GM23338 (cell line): Measurements from ENCODE around the gene ADGRL3. TPM values are rescaled to one million over a fixed set of nuclear protein-coding genes. Genes with fewer than 3 reads are reported as not detected.

Source experiments
- ATAC-seq: fragments of 200-7000 bp; cut with Tn5 transposase; 3 replicates; pipeline ENCODE4 v1.9.1; 2020
- DNase-seq: peaks from one replicate; pipeline ENCODE4 v3.0.0-alpha.2; 2015; ENCODE audit warnings: low spot score
- H2AFZ ChIP-seq: fragments of 200-600 bp; sonication (generic); 2 replicates; pipeline ENCODE4 v1.8.0; 2016; ENCODE audit warnings: antibody characterized with exemption, mild to moderate bottlenecking, moderate library complexity
- H3F3A ChIP-seq: fragments of 200-600 bp; sonication (generic); replicated peaks from 2 replicates; pipeline ENCODE4 v1.8.0; 2017; ENCODE audit warnings: antibody characterized with exemption, mixed run types, low read depth
- H3K27ac ChIP-seq: fragments of 200-600 bp; sonication (generic); 2 replicates; pipeline ENCODE4 v1.6.1; 2016; ENCODE audit warnings: low read depth
- H3K27me3 ChIP-seq: fragments of 200-600 bp; sonication (generic); 2 replicates; pipeline ENCODE4 v1.8.0; 2016; ENCODE audit warnings: mild to moderate bottlenecking, mixed run types, moderate library complexity; ENCODE audit not compliant: insufficient read depth
- H3K36me3 ChIP-seq: fragments of 200-600 bp; sonication (generic); 2 replicates; pipeline ENCODE4 v1.8.0; 2016; ENCODE audit warnings: mild to moderate bottlenecking; ENCODE audit not compliant: insufficient read depth
- H3K4me1 ChIP-seq: fragments of 200-600 bp; sonication (generic); 2 replicates; pipeline ENCODE4 v1.8.0; 2016; ENCODE audit warnings: mild to moderate bottlenecking, moderate library complexity; ENCODE audit not compliant: insufficient read depth
- H3K4me2 ChIP-seq: fragments of 200-600 bp; sonication (generic); 2 replicates; pipeline ENCODE4 v1.7.1; 2017; ENCODE audit warnings: mixed run types
- H3K4me3 ChIP-seq: fragments of 200-600 bp; sonication (generic); 2 replicates; pipeline ENCODE4 v1.6.1; 2016; ENCODE audit warnings: mixed run types
- H3K79me2 ChIP-seq: fragments of 200-600 bp; sonication (generic); replicated peaks from 2 replicates; pipeline ENCODE4 v1.8.0; 2017; ENCODE audit warnings: mild to moderate bottlenecking; ENCODE audit not compliant: insufficient read depth
- H3K9me2 ChIP-seq: fragments of 200-600 bp; sonication (generic); 2 replicates; pipeline ENCODE4 v1.8.0; 2017; ENCODE audit not compliant: insufficient read depth
- H4K20me1 ChIP-seq: fragments of 200-600 bp; sonication (generic); replicated peaks from 2 replicates; pipeline ENCODE4 v1.8.0; 2017; ENCODE audit warnings: mild to moderate bottlenecking; ENCODE audit not compliant: insufficient read depth
- H3K27ac Mint-ChIP-seq: 2 replicates; pipeline ENCODE4 v1.8.0; 2020; ENCODE audit warnings: inconsistent platforms, mild to moderate bottlenecking, moderate library complexity, mixed read lengths
- H3K27me3 Mint-ChIP-seq: 3 replicates; pipeline ENCODE4 v1.8.0; 2022; ENCODE audit warnings: low read depth, mild to moderate bottlenecking, moderate library complexity, mixed read lengths, inconsistent platforms; ENCODE audit not compliant: insufficient read depth, poor library complexity
- H3K36me3 Mint-ChIP-seq: 3 replicates; pipeline ENCODE4 v1.8.0; 2021; ENCODE audit warnings: low read depth, mild to moderate bottlenecking, inconsistent platforms, moderate library complexity, mixed read lengths
- H3K4me1 Mint-ChIP-seq: 3 replicates; pipeline ENCODE4 v1.8.0; 2020; ENCODE audit warnings: mild to moderate bottlenecking, inconsistent platforms, mixed read lengths
- H3K4me3 Mint-ChIP-seq: 3 replicates; pipeline ENCODE4 v1.8.0; 2021; ENCODE audit warnings: moderate library complexity, mild to moderate bottlenecking, inconsistent platforms, mixed read lengths
- H3K9me3 Mint-ChIP-seq: 3 replicates; pipeline ENCODE4 v1.8.0; 2020; ENCODE audit warnings: moderate library complexity, mild to moderate bottlenecking, inconsistent platforms, mixed read lengths
- EZH2 ChIP-seq: fragments of 200-600 bp; sonication (generic); IDR thresholded peaks from one replicate; pipeline ENCODE4 v1.8.0; 2017; ENCODE audit warnings: antibody characterized with exemption, mild to moderate bottlenecking, low read depth; ENCODE audit not compliant: unreplicated experiment
- JUNB ChIP-seq: IDR thresholded peaks from one replicate; pipeline ENCODE4 v1.6.1; 2016; ENCODE audit warnings: antibody characterized with exemption; ENCODE audit not compliant: unreplicated experiment
- STAT1 ChIP-seq: IDR thresholded peaks from one replicate; pipeline ENCODE4 v1.6.1; 2016; ENCODE audit warnings: antibody characterized with exemption; ENCODE audit not compliant: unreplicated experiment
- ZNF114 ChIP-seq: fragments of 250-450 bp; sonication (Bioruptor Pico); IDR thresholded peaks from 2 replicates; pipeline ENCODE4 v1.5.0; 2020; ENCODE audit warnings: mild to moderate bottlenecking, moderate library complexity
- ZNF331 ChIP-seq: fragments of 250-450 bp; sonication (Bioruptor Pico); IDR thresholded peaks from 2 replicates; pipeline ENCODE4 v1.5.0; 2020; ENCODE audit warnings: low read depth, mild to moderate bottlenecking, moderate library complexity
- polyA plus RNA-seq: library from polyadenylated mRNA; unstranded; fragments of >200 nt; fragmentation: Nextera tagmentation; extraction: Ambion mirVana; gene quantifications from 2 replicates; pipeline ENCODE4 v1.2.1, GENCODE V29; 2016
- total RNA-seq: library from RNA; depleted of rRNA; stranded (reverse); fragments of >200 nt; shearing (Covaris generic); gene quantifications from 2 replicates; pipeline ENCODE4 v1.2.3, GENCODE V29; 2014
- TF ChIP-seq, protein P1 (sequence below), 2 experiments: fragments of 200-600 bp in 1 of 2; sonication (generic) in 1 of 2; conservative IDR thresholded peaks; 2 replicates each; pipeline versions ENCODE4 v1.5.1 to v1.6.1; 2016 to 2017; ENCODE audit warnings: antibody characterized with exemption in 2 of 2, low read depth in 2 of 2, mild to moderate bottlenecking in 2 of 2, moderate library complexity in 1 of 2
- TF ChIP-seq, protein P2 (sequence below): IDR thresholded peaks from 2 replicates; pipeline ENCODE4 v1.6.1; 2016; ENCODE audit warnings: antibody characterized with exemption
- TF ChIP-seq, protein P3 (sequence below): IDR thresholded peaks from one replicate; pipeline ENCODE4 v1.6.1; 2018; ENCODE audit warnings: antibody characterized with exemption; ENCODE audit not compliant: unreplicated experiment
- TF ChIP-seq, protein P4 (sequence below): fragments of 250-450 bp; sonication (Bioruptor Pico); IDR thresholded peaks from 2 replicates; pipeline ENCODE4 v1.5.0; 2020; ENCODE audit warnings: mild to moderate bottlenecking, moderate library complexity

ADGRL3 gene
- total and polyA plus RNA-seq, 2 experiments from 2014 or later, result 9.7 to 16.5 TPM

DNA sequence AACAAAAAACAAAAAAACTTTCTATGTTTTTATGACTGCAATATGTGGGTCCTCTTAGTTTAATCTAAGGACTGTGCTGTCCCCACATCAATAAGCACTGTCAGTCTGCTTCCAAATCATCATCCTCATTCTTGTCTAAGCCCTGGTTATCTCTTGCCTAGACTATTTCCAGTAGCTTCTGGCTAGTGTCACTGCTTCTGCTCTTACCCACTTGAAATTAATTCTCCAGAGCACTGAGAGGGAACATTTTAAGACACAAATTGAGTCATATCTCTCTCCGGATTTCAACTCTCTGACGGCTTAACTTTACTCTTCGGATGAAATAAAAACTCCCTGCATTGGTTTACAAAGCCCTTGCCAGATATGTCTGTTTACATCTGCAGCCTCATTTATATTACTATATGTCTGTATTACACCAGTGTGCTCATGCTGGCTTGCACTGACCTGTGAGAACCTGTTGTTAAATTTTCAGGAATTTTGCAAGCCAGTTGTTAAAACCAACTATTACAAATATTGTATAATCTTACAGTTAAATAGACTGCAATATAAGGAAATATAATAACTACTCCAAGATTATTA is 345.9 kb downstream of the ADGRL3 start:
- Histone ChIP-seq H3K4me3 (no peak overlapping the region), H3K27ac (no peak overlapping the region), H3K9me2 (no peaks in the 10 kb centered on the region), H3K4me2 (no peak overlapping the region), H3F3A (no peaks in the 10 kb centered on the region), H2AFZ (no peak overlapping the region), H3K36me3 (no peaks in the 10 kb centered on the region), H3K79me2 (no peaks in the 10 kb centered on the region), H3K4me1 (0 out of 2 replicates have a peak, but pooled peaks cover 2% of the 10 kb centered on the region), H4K20me1 (no peaks in the 10 kb centered on the region), H3K27me3 (no peaks in the 10 kb centered on the region)
- DNase-seq (no peak), ATAC-seq (no peak)
- TF ChIP-seq STAT1, result no peak
- H3K27ac Mint-ChIP-seq, result no peak overlapping the region
- no peak overlapping the region for H3K4me3 Mint-ChIP-seq
- peaks cover 2% of the 10 kb centered on the region for H3K27me3 Mint-ChIP-seq
- H3K4me1 Mint-ChIP-seq, result peaks cover 15% of the 10 kb centered on the region
- H3K36me3 Mint-ChIP-seq, result no peaks in the 10 kb centered on the region
- no peaks in the 10 kb centered on the region; the same call in 2 of the 3 replicates for H3K9me3 Mint-ChIP-seq

DNA sequence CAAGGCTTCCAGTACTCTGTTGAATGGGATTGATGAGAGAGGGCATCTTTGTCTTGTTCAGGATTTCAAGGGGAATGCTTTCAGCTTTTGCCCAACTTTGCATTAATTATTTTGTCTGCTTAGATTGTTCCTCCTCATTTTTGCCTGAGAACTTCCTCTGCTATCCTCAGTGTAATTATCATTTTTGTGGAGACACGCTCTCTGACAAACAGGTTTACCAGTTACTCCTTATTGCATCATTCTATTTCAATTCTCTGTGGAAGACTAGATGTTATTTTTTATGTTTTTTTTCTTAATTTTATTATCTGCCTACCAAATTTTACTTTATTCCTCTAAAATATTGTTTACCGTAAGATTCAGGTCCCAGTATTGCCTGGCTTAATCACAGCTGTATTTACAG is 349.2 kb downstream of the ADGRL3 start:
- Mint-ChIP-seq H3K36me3 (no peaks in the 10 kb centered on the region), H3K27me3 (peaks cover 2% of the 10 kb centered on the region), H3K9me3 (no peaks in the 10 kb centered on the region; the same call in 2 of the 3 replicates), H3K4me3 (no peak overlapping the region), H3K27ac (peak overlapping the region; percentile 93), H3K4me1 (peaks cover 13% of the 10 kb centered on the region; the same call in 2 of the 3 replicates)
- Histone ChIP-seq H4K20me1 (no peaks in the 10 kb centered on the region), H3K27ac (no peak overlapping the region), H3K4me2 (no peak overlapping the region), H3K79me2 (no peaks in the 10 kb centered on the region), H3K4me1 (no peaks in the 10 kb centered on the region), H3K4me3 (no peak overlapping the region), H3K27me3 (no peaks in the 10 kb centered on the region), H3F3A (no peaks in the 10 kb centered on the region), H3K9me2 (no peaks in the 10 kb centered on the region), H3K36me3 (no peaks in the 10 kb centered on the region), H2AFZ (no peak overlapping the region)
- no peak for ATAC-seq
- no peak for DNase-seq
- no peak for TF ChIP-seq ZNF331 (CRISPR knock-in tag)
- TF ChIP-seq, protein P1, sequence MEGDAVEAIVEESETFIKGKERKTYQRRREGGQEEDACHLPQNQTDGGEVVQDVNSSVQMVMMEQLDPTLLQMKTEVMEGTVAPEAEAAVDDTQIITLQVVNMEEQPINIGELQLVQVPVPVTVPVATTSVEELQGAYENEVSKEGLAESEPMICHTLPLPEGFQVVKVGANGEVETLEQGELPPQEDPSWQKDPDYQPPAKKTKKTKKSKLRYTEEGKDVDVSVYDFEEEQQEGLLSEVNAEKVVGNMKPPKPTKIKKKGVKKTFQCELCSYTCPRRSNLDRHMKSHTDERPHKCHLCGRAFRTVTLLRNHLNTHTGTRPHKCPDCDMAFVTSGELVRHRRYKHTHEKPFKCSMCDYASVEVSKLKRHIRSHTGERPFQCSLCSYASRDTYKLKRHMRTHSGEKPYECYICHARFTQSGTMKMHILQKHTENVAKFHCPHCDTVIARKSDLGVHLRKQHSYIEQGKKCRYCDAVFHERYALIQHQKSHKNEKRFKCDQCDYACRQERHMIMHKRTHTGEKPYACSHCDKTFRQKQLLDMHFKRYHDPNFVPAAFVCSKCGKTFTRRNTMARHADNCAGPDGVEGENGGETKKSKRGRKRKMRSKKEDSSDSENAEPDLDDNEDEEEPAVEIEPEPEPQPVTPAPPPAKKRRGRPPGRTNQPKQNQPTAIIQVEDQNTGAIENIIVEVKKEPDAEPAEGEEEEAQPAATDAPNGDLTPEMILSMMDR (conservative IDR thresholded peaks at IDR 0.05; ENCODE audit: low read depth in 2 of 2), result no peak
- TF ChIP-seq JUNB, result no peak
- TF ChIP-seq, protein P2, sequence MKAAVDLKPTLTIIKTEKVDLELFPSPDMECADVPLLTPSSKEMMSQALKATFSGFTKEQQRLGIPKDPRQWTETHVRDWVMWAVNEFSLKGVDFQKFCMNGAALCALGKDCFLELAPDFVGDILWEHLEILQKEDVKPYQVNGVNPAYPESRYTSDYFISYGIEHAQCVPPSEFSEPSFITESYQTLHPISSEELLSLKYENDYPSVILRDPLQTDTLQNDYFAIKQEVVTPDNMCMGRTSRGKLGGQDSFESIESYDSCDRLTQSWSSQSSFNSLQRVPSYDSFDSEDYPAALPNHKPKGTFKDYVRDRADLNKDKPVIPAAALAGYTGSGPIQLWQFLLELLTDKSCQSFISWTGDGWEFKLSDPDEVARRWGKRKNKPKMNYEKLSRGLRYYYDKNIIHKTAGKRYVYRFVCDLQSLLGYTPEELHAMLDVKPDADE, result no peak
- TF ChIP-seq ZNF114 (CRISPR knock-in tag), result no peak
- TF ChIP-seq, protein P3, sequence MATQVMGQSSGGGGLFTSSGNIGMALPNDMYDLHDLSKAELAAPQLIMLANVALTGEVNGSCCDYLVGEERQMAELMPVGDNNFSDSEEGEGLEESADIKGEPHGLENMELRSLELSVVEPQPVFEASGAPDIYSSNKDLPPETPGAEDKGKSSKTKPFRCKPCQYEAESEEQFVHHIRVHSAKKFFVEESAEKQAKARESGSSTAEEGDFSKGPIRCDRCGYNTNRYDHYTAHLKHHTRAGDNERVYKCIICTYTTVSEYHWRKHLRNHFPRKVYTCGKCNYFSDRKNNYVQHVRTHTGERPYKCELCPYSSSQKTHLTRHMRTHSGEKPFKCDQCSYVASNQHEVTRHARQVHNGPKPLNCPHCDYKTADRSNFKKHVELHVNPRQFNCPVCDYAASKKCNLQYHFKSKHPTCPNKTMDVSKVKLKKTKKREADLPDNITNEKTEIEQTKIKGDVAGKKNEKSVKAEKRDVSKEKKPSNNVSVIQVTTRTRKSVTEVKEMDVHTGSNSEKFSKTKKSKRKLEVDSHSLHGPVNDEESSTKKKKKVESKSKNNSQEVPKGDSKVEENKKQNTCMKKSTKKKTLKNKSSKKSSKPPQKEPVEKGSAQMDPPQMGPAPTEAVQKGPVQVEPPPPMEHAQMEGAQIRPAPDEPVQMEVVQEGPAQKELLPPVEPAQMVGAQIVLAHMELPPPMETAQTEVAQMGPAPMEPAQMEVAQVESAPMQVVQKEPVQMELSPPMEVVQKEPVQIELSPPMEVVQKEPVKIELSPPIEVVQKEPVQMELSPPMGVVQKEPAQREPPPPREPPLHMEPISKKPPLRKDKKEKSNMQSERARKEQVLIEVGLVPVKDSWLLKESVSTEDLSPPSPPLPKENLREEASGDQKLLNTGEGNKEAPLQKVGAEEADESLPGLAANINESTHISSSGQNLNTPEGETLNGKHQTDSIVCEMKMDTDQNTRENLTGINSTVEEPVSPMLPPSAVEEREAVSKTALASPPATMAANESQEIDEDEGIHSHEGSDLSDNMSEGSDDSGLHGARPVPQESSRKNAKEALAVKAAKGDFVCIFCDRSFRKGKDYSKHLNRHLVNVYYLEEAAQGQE, result no peak
- TF ChIP-seq, protein P4, sequence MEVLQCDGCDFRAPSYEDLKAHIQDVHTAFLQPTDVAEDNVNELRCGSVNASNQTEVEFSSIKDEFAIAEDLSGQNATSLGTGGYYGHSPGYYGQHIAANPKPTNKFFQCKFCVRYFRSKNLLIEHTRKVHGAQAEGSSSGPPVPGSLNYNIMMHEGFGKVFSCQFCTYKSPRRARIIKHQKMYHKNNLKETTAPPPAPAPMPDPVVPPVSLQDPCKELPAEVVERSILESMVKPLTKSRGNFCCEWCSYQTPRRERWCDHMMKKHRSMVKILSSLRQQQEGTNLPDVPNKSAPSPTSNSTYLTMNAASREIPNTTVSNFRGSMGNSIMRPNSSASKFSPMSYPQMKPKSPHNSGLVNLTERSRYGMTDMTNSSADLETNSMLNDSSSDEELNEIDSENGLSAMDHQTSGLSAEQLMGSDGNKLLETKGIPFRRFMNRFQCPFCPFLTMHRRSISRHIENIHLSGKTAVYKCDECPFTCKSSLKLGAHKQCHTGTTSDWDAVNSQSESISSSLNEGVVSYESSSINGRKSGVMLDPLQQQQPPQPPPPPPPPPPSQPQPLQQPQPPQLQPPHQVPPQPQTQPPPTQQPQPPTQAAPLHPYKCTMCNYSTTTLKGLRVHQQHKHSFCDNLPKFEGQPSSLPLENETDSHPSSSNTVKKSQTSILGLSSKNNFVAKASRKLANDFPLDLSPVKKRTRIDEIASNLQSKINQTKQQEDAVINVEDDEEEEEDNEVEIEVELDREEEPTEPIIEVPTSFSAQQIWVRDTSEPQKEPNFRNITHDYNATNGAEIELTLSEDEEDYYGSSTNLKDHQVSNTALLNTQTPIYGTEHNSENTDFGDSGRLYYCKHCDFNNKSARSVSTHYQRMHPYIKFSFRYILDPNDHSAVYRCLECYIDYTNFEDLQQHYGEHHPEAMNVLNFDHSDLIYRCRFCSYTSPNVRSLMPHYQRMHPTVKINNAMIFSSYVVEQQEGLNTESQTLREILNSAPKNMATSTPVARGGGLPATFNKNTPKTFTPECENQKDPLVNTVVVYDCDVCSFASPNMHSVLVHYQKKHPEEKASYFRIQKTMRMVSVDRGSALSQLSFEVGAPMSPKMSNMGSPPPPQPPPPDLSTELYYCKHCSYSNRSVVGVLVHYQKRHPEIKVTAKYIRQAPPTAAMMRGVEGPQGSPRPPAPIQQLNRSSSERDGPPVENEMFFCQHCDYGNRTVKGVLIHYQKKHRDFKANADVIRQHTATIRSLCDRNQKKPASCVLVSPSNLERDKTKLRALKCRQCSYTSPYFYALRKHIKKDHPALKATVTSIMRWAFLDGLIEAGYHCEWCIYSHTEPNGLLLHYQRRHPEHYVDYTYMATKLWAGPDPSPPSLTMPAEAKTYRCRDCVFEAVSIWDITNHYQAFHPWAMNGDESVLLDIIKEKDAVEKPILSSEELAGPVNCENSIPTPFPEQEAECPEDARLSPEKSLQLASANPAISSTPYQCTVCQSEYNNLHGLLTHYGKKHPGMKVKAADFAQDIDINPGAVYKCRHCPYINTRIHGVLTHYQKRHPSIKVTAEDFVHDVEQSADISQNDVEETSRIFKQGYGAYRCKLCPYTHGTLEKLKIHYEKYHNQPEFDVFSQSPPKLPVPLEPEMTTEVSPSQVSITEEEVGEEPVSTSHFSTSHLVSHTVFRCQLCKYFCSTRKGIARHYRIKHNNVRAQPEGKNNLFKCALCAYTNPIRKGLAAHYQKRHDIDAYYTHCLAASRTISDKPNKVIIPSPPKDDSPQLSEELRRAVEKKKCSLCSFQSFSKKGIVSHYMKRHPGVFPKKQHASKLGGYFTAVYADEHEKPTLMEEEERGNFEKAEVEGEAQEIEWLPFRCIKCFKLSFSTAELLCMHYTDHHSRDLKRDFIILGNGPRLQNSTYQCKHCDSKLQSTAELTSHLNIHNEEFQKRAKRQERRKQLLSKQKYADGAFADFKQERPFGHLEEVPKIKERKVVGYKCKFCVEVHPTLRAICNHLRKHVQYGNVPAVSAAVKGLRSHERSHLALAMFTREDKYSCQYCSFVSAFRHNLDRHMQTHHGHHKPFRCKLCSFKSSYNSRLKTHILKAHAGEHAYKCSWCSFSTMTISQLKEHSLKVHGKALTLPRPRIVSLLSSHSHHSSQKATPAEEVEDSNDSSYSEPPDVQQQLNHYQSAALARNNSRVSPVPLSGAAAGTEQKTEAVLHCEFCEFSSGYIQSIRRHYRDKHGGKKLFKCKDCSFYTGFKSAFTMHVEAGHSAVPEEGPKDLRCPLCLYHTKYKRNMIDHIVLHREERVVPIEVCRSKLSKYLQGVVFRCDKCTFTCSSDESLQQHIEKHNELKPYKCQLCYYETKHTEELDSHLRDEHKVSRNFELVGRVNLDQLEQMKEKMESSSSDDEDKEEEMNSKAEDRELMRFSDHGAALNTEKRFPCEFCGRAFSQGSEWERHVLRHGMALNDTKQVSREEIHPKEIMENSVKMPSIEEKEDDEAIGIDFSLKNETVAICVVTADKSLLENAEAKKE (CRISPR knock-in tag), result no peak
- no peak for TF ChIP-seq EZH2
